ENCODE results near the gene COL5A2.

DNA sequence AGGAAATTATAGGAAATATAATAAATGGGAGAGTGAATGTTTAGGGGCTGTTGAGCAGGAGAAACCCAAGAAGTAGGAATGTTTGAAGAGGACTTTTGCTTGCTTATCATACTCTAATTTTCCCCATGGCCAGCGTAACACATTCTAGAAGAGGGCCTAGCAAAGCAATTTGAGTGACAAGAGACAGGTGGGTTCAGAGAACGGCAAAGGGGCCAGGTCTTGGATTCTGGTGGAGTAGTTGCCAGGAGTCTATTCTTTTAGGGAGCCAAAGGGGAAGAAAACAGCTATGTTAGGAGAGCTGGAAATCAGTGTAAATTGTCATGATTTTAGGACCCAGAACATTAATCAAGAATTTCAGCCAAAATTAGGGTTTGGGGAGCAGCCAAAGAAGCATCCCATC, 96.5 kb downstream of the COL5A2 start:
- TF ChIP-seq, protein P1, sequence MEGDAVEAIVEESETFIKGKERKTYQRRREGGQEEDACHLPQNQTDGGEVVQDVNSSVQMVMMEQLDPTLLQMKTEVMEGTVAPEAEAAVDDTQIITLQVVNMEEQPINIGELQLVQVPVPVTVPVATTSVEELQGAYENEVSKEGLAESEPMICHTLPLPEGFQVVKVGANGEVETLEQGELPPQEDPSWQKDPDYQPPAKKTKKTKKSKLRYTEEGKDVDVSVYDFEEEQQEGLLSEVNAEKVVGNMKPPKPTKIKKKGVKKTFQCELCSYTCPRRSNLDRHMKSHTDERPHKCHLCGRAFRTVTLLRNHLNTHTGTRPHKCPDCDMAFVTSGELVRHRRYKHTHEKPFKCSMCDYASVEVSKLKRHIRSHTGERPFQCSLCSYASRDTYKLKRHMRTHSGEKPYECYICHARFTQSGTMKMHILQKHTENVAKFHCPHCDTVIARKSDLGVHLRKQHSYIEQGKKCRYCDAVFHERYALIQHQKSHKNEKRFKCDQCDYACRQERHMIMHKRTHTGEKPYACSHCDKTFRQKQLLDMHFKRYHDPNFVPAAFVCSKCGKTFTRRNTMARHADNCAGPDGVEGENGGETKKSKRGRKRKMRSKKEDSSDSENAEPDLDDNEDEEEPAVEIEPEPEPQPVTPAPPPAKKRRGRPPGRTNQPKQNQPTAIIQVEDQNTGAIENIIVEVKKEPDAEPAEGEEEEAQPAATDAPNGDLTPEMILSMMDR (IDR thresholded peaks at IDR 0.05), result no peak
- TF ChIP-seq POLR2A (IDR thresholded peaks at IDR 0.05), result no peak

Measured in heart left ventricle (tissue), 13 donors.